NCI-H69 (cell line): ENCODE data around the gene TPM1.

Source experiments
- DNase-seq: peaks from one replicate; lab custom pipeline; 2025; lab: John Stamatoyannopoulos, UW

Gene TPM1

GRCh38 chr15:63016234-63016633, 26.3 kb upstream of the TPM1 start:
- no peak for DNase-seq

GRCh38 chr15:63018639-63019038, 23.9 kb upstream of the TPM1 start:
- no peak for DNase-seq

- DNase-seq, result peak; percentile 32
Measured at GRCh38 chr15:63019511-63020109, 22.9 kb upstream of the TPM1 start.

GRCh38 chr15:63020128-63020527, 22.4 kb upstream of the TPM1 start:
- DNase-seq, result no peak

- DNase-seq, result no peak
Measured at GRCh38 chr15:63020759-63021430, 21.7 kb upstream of the TPM1 start.

GRCh38 chr15:63022181-63022580, 20.4 kb upstream of the TPM1 start:
- peak; percentile 49 for DNase-seq

GRCh38 chr15:63022663-63023062, 19.9 kb upstream of the TPM1 start:
- DNase-seq, result no peak

- DNase-seq, result no peak
Measured at GRCh38 chr15:63023351-63023945, 19.1 kb upstream of the TPM1 start.

- DNase-seq, result peak; percentile 11
Measured at GRCh38 chr15:63025460-63025859, 17.1 kb upstream of the TPM1 start.

GRCh38 chr15:63027646-63028045, 14.9 kb upstream of the TPM1 start:
- DNase-seq, result no peak

- DNase-seq, result no peak
Measured at GRCh38 chr15:63028442-63029110, 14.0 kb upstream of the TPM1 start.

- no peak for DNase-seq
Measured at GRCh38 chr15:63029676-63030075, 12.9 kb upstream of the TPM1 start.

- DNase-seq, result no peak
Measured at GRCh38 chr15:63030101-63030551, 12.4 kb upstream of the TPM1 start.

GRCh38 chr15:63034578-63034977, 8.0 kb upstream of the TPM1 start:
- no peak for DNase-seq

- no peak for DNase-seq
Measured at GRCh38 chr15:63035253-63035652, 7.3 kb upstream of the TPM1 start.

GRCh38 chr15:63035977-63036376, 6.6 kb upstream of the TPM1 start:
- peak; percentile 44 for DNase-seq

- DNase-seq, result peak; percentile 77
Measured at GRCh38 chr15:63037976-63038720, 4.4 kb upstream of the TPM1 start.

GRCh38 chr15:63038926-63039673, 3.4 kb upstream of the TPM1 start:
- no peak for DNase-seq

- DNase-seq, result no peak
Measured at GRCh38 chr15:63039811-63040210, 2.7 kb upstream of the TPM1 start.

GRCh38 chr15:63040509-63040908, 2.0 kb upstream of the TPM1 start:
- DNase-seq, result no peak

GRCh38 chr15:63040954-63041353, 1.6 kb upstream of the TPM1 start:
- no peak for DNase-seq
